Stimulated activated CD8-positive, alpha-beta memory T cell treated with anti-CD3 and anti-CD28 coated beads, Interleukin-12 subunit alpha, Interleukin-12 subunit beta, amount 100 ng/mL, for 24 hours (primary cell): ENCODE measurements around the gene ZNF474.

Experiments used
- DNase-seq: peaks from one replicate; pipeline ENCODE4 v3.0.0-alpha.2; 2020; ENCODE audit errors: extremely low read depth

ZNF474 gene

DNA sequence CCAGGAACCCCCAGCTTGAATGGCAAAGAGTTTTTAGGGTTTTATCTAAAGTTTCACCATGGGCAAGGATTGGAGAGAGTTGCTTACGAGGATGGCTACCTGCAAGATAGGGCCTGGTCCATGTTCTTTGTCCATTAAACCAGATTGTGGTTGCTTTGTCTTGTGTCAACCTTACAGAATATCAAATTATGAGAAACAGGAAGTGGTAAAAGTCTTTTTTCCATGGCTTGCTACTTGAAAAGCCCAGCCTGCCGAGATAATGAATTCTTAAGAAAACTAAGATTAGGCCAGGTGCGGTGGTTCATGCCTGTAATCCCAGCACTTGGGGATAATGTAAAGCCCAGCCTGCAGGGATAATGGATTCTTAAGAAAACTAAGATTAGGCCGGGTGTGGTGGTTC is 24.4 kb downstream of the ZNF474 start:
- DNase-seq: no peak

GRCh38 chr5:122154491-122154890 is 25.1 kb downstream of the ZNF474 start:
- no peak for DNase-seq

DNA sequence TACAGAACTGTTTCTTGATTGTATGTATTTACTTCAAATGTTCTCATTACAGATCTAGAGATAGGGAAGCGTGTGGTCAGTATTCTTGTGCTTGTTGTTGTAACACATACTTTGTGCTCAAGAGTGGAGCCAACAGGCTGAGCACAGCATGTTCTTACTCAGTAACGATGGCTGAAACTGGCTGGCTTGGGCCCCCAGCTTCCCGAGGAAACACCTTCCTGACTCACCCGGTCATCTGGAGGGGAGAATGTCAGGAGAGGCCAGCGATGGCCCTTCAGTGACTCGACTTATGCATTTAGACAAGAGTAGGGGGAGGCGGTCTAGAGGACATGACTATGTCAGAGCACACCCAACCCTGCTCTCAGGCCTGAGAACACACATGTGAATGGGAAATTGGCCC is 25.6 kb downstream of the ZNF474 start:
- DNase-seq: no peak

DNA sequence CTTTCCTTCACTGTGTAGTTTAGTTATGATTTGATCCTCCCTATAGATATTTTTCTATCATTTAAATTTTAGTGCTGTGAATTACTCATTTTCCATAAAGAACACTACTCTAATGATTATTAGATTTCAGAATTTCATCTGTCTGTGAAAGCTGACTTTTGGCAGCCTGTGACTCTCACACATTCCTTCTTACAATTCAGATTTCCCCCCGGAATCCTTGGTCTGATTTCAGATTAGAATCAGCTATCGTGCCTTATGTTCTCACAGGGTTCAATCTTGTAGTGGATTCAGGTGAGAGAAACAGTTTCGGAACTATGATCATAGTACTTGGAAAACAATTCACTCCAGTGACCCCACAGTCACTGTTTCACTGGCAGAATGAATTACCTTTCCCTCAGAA is 26.2 kb downstream of the ZNF474 start:
- DNase-seq: no peak

- no peak for DNase-seq
Observed at GRCh38 chr5:122156724-122157325, 27.5 kb downstream of the ZNF474 start.

DNA sequence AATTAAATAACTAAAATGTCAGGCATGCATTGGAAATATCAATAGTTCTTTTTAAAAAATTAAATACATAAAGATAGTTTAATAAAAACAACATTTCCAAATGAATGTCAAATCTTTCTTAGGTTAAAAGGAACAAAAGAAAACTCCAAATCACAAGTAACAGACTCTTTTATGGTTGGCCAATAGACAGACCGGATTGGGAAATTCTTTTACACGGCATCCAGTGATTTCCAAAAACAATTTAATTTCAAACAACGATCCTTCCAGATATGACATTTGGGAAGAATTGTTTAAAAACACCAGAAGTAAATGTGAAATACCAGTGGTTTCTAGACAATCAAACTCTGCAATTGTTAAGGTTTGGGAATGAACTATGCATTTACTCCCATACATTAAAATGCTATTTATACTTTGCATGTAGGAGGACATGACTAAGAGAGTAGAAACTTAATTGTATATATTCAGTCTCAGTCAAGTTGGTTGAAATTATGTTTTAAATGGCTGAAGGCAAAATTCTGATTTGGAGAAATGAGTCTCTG is 32.8 kb downstream of the ZNF474 start:
- no peak for DNase-seq

GRCh38 chr5:122163121-122164069 is 34.0 kb downstream of the ZNF474 start:
- DNase-seq: no peak

DNA sequence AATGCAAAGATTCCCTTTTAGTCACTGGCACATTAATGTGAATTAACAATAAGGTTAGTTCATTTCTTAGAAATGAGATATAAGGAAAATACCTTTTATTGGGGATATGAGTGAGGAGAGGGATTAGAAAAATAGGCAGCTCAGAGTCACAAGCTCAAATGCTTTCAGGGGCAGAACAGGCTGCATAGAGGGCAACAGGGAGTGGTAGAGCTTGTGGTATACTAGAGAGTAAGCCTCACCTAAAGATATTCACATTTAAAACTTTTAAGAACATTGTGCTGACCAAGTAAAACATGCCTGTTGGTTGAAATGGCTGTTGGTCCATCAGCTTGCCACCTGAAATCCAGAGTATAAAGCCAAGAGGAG is 34.7 kb downstream of the ZNF474 start:
- no peak for DNase-seq

DNA sequence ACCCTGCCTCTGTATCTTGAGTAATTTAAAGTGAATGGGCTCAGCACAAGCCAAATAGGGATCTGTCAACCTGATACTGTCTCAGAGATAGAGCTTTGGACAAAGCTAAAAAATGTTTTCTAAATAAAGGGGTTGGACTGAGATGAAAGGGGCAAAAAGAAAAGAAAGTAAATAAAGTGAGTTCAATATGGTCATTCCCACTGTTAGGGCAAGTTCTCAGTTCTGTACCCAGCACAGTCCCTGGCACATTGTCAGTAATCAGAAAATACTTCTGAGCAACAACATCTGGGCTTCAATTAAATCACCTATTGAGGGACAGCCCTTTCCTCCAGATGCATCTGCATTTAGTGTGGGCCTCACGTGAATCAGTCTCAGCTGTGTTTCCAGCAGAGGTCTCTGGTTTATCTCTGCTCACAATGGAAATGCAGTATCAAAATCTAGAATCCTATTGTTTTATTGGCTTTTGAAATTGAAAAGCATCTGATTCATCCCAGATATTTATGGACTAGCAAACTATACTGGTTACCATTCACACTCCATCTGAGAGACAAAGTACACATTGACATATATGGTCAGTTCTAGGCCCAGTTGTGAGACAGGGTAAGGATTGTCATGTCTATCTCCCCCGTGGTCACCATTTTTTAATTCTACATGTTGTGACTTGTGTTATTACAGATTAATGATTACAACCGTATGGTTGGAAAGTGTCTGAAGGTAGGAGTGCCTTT is 35.6 kb downstream of the ZNF474 start:
- DNase-seq: no peak

- DNase-seq: no peak
Observed at GRCh38 chr5:122165559-122166078, 36.3 kb downstream of the ZNF474 start.

- DNase-seq: no peak
Observed at GRCh38 chr5:122169350-122170103, 40.2 kb downstream of the ZNF474 start.

DNA sequence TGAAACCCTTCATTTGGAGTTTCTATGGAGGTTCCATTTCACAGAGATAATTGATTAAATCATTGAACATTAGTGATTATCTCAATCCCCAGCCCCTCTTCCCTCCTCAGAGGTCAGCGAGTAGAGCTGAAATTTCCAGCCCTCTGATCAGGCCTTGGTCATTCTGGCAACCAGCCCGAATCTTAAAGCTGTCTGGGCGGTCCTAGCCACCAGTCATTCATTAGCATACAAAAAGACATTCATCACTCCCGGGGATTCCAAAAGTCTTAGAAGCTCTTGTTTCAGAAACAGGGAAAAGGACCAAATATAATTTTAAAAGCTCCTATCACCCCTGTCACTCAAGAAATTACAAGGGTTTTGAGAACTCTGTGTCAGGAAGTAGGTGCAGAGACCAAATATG is 41.3 kb downstream of the ZNF474 start:
- no peak for DNase-seq

- DNase-seq: no peak
Observed at GRCh38 chr5:122172207-122172606, 42.9 kb downstream of the ZNF474 start.

DNA sequence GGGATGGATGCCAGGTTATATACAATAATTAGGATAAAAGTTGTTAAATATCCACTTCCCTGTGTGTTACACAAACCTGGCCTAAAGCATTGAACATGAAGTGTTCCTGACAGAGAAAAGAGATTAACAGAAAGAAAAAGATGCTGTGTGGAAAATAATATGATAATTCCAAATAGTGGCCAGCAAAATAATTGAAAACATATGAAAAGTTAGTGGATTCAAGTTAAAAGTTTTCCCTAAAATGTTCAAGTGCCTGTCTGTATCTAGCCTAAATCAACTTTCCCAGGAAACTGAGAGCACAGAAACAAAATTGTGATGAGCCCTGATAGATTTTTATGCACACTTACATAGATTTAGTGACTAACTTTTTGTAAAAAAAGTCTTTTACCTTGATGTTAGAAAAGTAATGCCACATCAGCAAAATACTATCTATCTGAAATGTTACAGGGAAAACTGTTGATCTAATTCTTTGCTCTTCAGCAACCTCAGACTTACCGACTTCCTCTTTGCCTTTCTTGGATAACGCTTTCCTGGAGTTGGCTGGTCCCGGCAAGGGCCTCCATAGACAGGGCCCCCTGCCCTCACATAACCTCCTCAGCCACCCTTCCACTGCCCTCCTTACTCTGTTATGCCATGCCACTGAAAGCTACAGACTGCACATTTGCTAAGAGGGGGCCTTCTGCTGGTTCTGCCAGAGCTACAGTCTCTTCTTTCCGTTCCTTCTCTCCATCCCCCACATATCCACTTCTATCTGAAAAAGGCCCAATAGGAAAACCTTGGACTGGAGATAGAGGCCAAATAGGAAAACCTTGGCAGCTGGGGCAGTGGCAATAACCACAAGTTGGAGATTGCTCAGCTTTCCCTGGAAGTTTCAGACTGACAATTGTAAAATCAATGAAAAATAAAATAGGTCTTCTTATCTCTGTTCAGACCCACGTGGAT is 44.4 kb downstream of the ZNF474 start:
- DNase-seq: no peak

DNA sequence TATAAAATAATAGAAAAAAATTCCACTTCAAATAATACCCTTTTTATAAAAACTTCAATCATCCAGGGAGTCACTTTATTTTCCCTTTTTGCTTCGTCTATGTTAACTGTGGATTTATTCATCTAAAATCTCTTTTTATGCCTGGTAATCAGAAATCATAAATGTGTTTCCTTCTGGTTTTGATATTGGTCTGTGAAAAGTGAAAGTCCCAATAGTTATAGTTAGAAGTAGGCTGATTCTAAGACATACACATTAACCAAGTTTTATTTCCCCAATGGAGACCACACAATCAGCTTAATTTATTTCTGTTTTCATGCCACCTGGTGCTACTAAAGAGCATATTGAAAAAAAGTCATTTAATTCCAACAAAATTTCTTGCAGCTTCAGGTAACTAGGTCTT is 45.7 kb downstream of the ZNF474 start:
- DNase-seq: no peak

- DNase-seq: no peak
Observed at GRCh38 chr5:122175852-122176251, 46.5 kb downstream of the ZNF474 start.

DNA sequence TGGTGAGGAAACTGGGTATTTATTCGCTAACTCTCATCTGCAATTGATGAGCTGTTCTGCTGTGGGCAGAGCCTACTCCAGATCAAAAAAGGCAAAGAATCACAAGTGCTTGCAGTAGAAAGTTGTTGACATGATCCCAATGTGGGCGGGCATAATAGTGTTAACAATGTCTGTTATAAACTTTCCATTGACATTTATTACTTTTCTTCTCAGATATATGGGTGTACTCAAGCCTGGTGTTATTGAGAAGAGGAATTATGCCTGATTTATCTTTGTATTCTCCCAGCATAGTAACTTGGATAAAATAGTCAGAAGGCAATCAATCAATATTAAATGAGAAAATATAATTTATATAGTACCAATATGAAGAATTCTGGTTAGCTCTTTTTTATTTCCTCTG is 47.8 kb downstream of the ZNF474 start:
- no peak for DNase-seq

DNA sequence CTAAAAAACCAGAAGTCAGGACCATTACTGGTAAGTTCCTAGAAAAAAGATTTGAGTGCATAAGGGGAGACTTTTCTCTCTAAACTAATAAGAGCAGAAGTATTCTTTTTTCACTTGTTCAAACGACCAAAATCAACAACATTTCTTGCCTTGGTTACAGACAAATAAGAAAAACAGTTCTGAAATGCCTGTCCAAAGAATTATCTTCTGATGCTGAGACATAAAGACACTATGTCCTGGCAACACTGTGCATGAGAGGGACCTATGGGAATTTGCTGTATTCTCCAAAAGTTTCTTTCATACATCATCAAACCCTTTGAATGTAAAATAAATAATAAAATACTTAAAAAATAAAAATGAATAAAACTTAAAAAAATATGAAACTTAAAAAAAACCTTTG is 50.4 kb downstream of the ZNF474 start:
- DNase-seq: no peak

GRCh38 chr5:122180146-122180712 is 50.9 kb downstream of the ZNF474 start:
- no peak for DNase-seq
